Natural killer cell (primary cell): Measurements from ENCODE around the gene DISP2. TPM values are rescaled to one million over a fixed set of nuclear protein-coding genes. Genes with fewer than 3 reads are reported as not detected.

Experiments
- ATAC-seq, 3 donors: fragments of 150-1000 bp in 2 of 3; fragments of 200-7000 bp in 1 of 3; cut with Tn5 transposase; 1 replicate in 1 of 3; 2 replicates in 2 of 3; pipeline ENCODE4 v1.10.0; 2021; ENCODE audit warnings: mild to moderate bottlenecking in 2 of 3, moderate library complexity in 2 of 3
- DNase-seq, 2 donors: peaks; one replicate each; pipeline versions ENCODE4 v3.0.0 to v3.0.0-alpha.2; 2013 to 2021; ENCODE audit warnings: mixed read lengths in 1 of 2
- H3K27ac ChIP-seq: one replicate; pipeline ENCODE4 v1.5.1; 2013; ENCODE audit warnings: mild to moderate bottlenecking, low read length
- H3K27me3 ChIP-seq: one replicate; pipeline ENCODE4 v1.6.1; 2013; ENCODE audit warnings: low read length; ENCODE audit not compliant: control insufficient read depth, insufficient read depth
- H3K36me3 ChIP-seq: one replicate; pipeline ENCODE4 v1.6.1; 2013; ENCODE audit warnings: low read length; ENCODE audit not compliant: control insufficient read depth, insufficient read depth
- H3K4me1 ChIP-seq: one replicate; pipeline ENCODE4 v1.6.1; 2013; ENCODE audit warnings: low read length; ENCODE audit not compliant: control insufficient read depth, insufficient read depth
- H3K4me3 ChIP-seq: one replicate; pipeline ENCODE4 v1.5.1; 2013; ENCODE audit warnings: low read length
- H3K9me3 ChIP-seq: one replicate; pipeline ENCODE4 v1.6.1; 2013; ENCODE audit warnings: low read length; ENCODE audit not compliant: control insufficient read depth, insufficient read depth
- H3K27ac Mint-ChIP-seq, 2 donors: one replicate each; pipeline ENCODE4 v1.8.0; 2022; ENCODE audit warnings: mild to moderate bottlenecking in 2 of 2, mixed read lengths in 2 of 2, moderate library complexity in 1 of 2
- H3K27me3 Mint-ChIP-seq, 2 donors: one replicate each; pipeline ENCODE4 v1.8.0; 2022; ENCODE audit warnings: low read depth in 2 of 2, mixed read lengths in 2 of 2
- H3K36me3 Mint-ChIP-seq: one replicate; pipeline ENCODE4 v1.8.0; 2022; ENCODE audit warnings: mixed read lengths
- H3K4me1 Mint-ChIP-seq, 2 donors: one replicate each; pipeline ENCODE4 v1.8.0; 2022; ENCODE audit warnings: mixed read lengths in 2 of 2
- H3K4me3 Mint-ChIP-seq: one replicate; pipeline ENCODE4 v1.8.0; 2022; ENCODE audit warnings: mild to moderate bottlenecking, moderate library complexity, mixed read lengths
- H3K9me3 Mint-ChIP-seq, 2 donors: one replicate each; pipeline ENCODE4 v1.8.0; 2022; ENCODE audit warnings: mixed read lengths in 2 of 2
- CTCF ChIP-seq: fragments of 200-600 bp; IDR thresholded peaks from one replicate; pipeline ENCODE4 v1.8.0; 2022; ENCODE audit warnings: antibody characterized with exemption
- WGBS: methylation state at CpG from one replicate; pipeline ENCODE4 v1.1.7; 2013; ENCODE audit warnings: missing lambda C conversion rate; ENCODE audit not compliant: insufficient coverage; 5-methylcytosine and 5-hydroxymethylcytosine counted together
- intact Hi-C: fragments of 100-400 bp; cut with micrococcal nuclease; formaldehyde crosslinking; loops from one replicate; pipeline ENCODE4 v1.14.2; 2022
- total RNA-seq, 4 donors: library from RNA; stranded (reverse); fragments of 120-200 nt in 1 of 4; gene quantifications; one replicate each; pipeline versions ENCODE4 v1.2.3 to v1.2.4, GENCODE V29; 2013 to 2022

The DISP2 gene
- total RNA-seq, 3 donors from 2014 or later (not counting 1 experiment from before 2014, with no cell fraction given), result 0.20 to 1.0 (median 0.26) TPM

GRCh38 chr15:40412095-40412759, 54.2 kb downstream of the DISP2 start:
- intact Hi-C loops, result no loop called here
- no peak overlapping the region for H3K4me3 ChIP-seq
- Mint-ChIP-seq H3K27ac (no peak overlapping the region), H3K9me3 (no peaks in the 10 kb centered on the region), H3K27me3 (no peaks in the 10 kb centered on the region), H3K4me1 (peaks cover 8 to 17% of the 10 kb centered on the region in 2 donors), H3K36me3 (peaks cover 19% of the 10 kb centered on the region), H3K4me3 (no peak overlapping the region)
- DNase-seq (no peak), ATAC-seq (no peak)
- H3K27me3 ChIP-seq, result no peaks in the 10 kb centered on the region
- peaks cover under 1% of the 10 kb centered on the region for H3K4me1 ChIP-seq
- H3K9me3 ChIP-seq, result no peaks in the 10 kb centered on the region
- no peak overlapping the region for H3K27ac ChIP-seq
- TF ChIP-seq CTCF, result no peak
- 91% methylated on average over 7 of the region's 7 CpGs for WGBS
- H3K36me3 ChIP-seq, result peaks cover 69% of the 10 kb centered on the region

GRCh38 chr15:40413036-40413435, 55.0 kb downstream of the DISP2 start:
- peaks cover under 1 to 9% of the 10 kb centered on the region in 2 donors for H3K4me1 Mint-ChIP-seq
- no peaks in the 10 kb centered on the region for H3K9me3 Mint-ChIP-seq
- peaks cover 19% of the 10 kb centered on the region for H3K36me3 Mint-ChIP-seq
- H3K27me3 ChIP-seq, result no peaks in the 10 kb centered on the region
- H3K4me3 Mint-ChIP-seq, result no peak overlapping the region
- no peaks in the 10 kb centered on the region for H3K27me3 Mint-ChIP-seq
- no peak overlapping the region for H3K27ac Mint-ChIP-seq
- intact Hi-C loops, result no loop called here
- no peak overlapping the region for H3K4me3 ChIP-seq
- no peaks in the 10 kb centered on the region for H3K9me3 ChIP-seq
- WGBS, result 98% methylated on average over 7 of the region's 9 CpGs
- ATAC-seq (no peak), DNase-seq (no peak)
- H3K4me1 ChIP-seq, result no peaks in the 10 kb centered on the region
- no peak for TF ChIP-seq CTCF
- no peak overlapping the region for H3K27ac ChIP-seq
- H3K36me3 ChIP-seq, result peaks cover 71% of the 10 kb centered on the region

- Histone ChIP-seq H3K4me3 (no peak overlapping the region), H3K27me3 (no peaks in the 10 kb centered on the region), H3K4me1 (no peaks in the 10 kb centered on the region), H3K9me3 (no peaks in the 10 kb centered on the region), H3K27ac (no peak overlapping the region), H3K36me3 (peaks cover 72% of the 10 kb centered on the region)
- H3K4me3 Mint-ChIP-seq, result no peak overlapping the region
- no peaks in the 10 kb centered on the region for H3K9me3 Mint-ChIP-seq
- ATAC-seq (no peak), DNase-seq (no peak)
- H3K36me3 Mint-ChIP-seq, result peaks cover 19% of the 10 kb centered on the region
- peaks cover 0 to 6% of the 10 kb centered on the region in 2 donors for H3K4me1 Mint-ChIP-seq
- TF ChIP-seq CTCF, result no peak
- WGBS, result 96% methylated on average over 7 of the region's 7 CpGs
- no peak overlapping the region for H3K27ac Mint-ChIP-seq
- intact Hi-C loops, result no loop called here
- H3K27me3 Mint-ChIP-seq, result no peaks in the 10 kb centered on the region
Measured at GRCh38 chr15:40414816-40415215, 56.8 kb downstream of the DISP2 start.

GRCh38 chr15:40415226-40415625, 57.2 kb downstream of the DISP2 start:
- Mint-ChIP-seq H3K27me3 (no peaks in the 10 kb centered on the region), H3K9me3 (no peaks in the 10 kb centered on the region), H3K4me1 (peaks cover 0 to 6% of the 10 kb centered on the region in 2 donors), H3K36me3 (peaks cover 19% of the 10 kb centered on the region), H3K4me3 (no peak overlapping the region), H3K27ac (no peak overlapping the region)
- ATAC-seq (no peak), DNase-seq (no peak)
- no peaks in the 10 kb centered on the region for H3K9me3 ChIP-seq
- no peaks in the 10 kb centered on the region for H3K4me1 ChIP-seq
- no peak for TF ChIP-seq CTCF
- H3K36me3 ChIP-seq, result peaks cover 69% of the 10 kb centered on the region
- H3K4me3 ChIP-seq, result no peak overlapping the region
- WGBS, result 96% methylated on average over 10 of the region's 10 CpGs
- intact Hi-C loops, result no loop called here
- H3K27ac ChIP-seq, result no peak overlapping the region
- H3K27me3 ChIP-seq, result no peaks in the 10 kb centered on the region
